HepG2 (cell line): ENCODE results near the gene CDK5RAP2. TPM values are rescaled to one million over a fixed set of nuclear protein-coding genes. Genes with fewer than 3 reads are reported as not detected.

Source experiments
- ATAC-seq: fragments of 200-7000 bp; cut with Tn5 transposase; 3 replicates; pipeline ENCODE4 v1.9.1; 2020; ENCODE audit warnings: mild to moderate bottlenecking, moderate library complexity
- BruUV-seq: library from RNA; stranded (reverse); fragments of 400-500 nt; replicated peaks from 2 replicates; lab custom pipeline; 2021; lab: Mats Ljungman, UMichigan
- CTCF ChIA-PET: fragments of 300-600 bp; formaldehyde crosslinking; extraction: SDS; loops from one replicate; lab custom pipeline; 2021; ENCODE audit warnings: low total read pairs, inconsistent platforms, low intra/inter-chr PET ratio; lab: Yijun Ruan, JAX
- POLR2A ChIA-PET: fragments of 350-600 bp; sonication (Branson Sonifier 250); formaldehyde crosslinking; loops from one replicate; lab custom pipeline; 2020; ENCODE audit warnings: antibody characterized with exemption, inconsistent platforms; lab: Yijun Ruan, JAX
- DNase-seq: peaks from one replicate; pipeline ENCODE4 v3.0.0-alpha.2; 2015; ENCODE audit warnings: low spot score
- FAIRE-seq: peaks from 3 replicates; lab custom pipeline; 2011; peaks lifted over from hg19 to GRCh38; lab: Jason Lieb, UNC
- H2AFZ ChIP-seq: one replicate; pipeline ENCODE4 v1.6.1; 2011; ENCODE audit warnings: low read length, inconsistent platforms
- H3K27ac ChIP-seq: fragments of 300-600 bp; 3 replicates; pipeline ENCODE4 v1.8.0; 2011; ENCODE audit warnings: mixed run types, mild to moderate bottlenecking, mixed read lengths, low read length, inconsistent platforms; ENCODE audit not compliant: insufficient read depth; ENCODE audit errors: extremely low read length
- H3K27me3 ChIP-seq, 2 experiments: fragments of 200-600 bp in 1 of 2; 2 replicates in 1 of 2; 3 replicates in 1 of 2; pipeline versions ENCODE4 v1.6.0 to v1.8.0; 2011; ENCODE audit warnings: low read length in 2 of 2, mild to moderate bottlenecking in 2 of 2, moderate library complexity in 2 of 2, inconsistent platforms in 1 of 2; ENCODE audit not compliant: insufficient read depth in 2 of 2, control insufficient read depth in 1 of 2
- H3K36me3 ChIP-seq, 2 experiments: fragments of 200-600 bp in 1 of 2; replicated peaks in 1 of 2; 2 replicates in 1 of 2; 3 replicates in 1 of 2; pipeline versions ENCODE4 v1.5.1 to v1.8.0; 2011; ENCODE audit warnings: low read length in 2 of 2, inconsistent platforms in 1 of 2; ENCODE audit not compliant: insufficient read depth in 2 of 2, control insufficient read depth in 1 of 2
- H3K4me1 ChIP-seq: 2 replicates; pipeline ENCODE4 v1.5.1; 2012; ENCODE audit warnings: low read length, inconsistent platforms; ENCODE audit not compliant: insufficient read depth
- H3K4me2 ChIP-seq: 2 replicates; pipeline ENCODE4 v1.6.0; 2011; ENCODE audit warnings: low read depth, low read length, inconsistent platforms
- H3K4me3 ChIP-seq, 3 experiments: fragments of 200-600 bp in 1 of 3; sonication (generic), shearing (Covaris generic) in 1 of 3; replicated peaks in 1 of 3; 2 replicates each; pipeline ENCODE4 v1.5.1; 2011 to 2016; ENCODE audit warnings: low read length in 3 of 3, inconsistent platforms in 2 of 3, low read depth in 2 of 3, mild to moderate bottlenecking in 2 of 3, control low read depth in 1 of 3, mixed read lengths in 1 of 3; ENCODE audit not compliant: insufficient read depth in 1 of 3
- H3K79me2 ChIP-seq: one replicate; pipeline ENCODE4 v1.6.1; 2011; ENCODE audit warnings: low read length, inconsistent platforms; ENCODE audit not compliant: insufficient read depth
- H3K9ac ChIP-seq: 2 replicates; pipeline ENCODE4 v1.6.0; 2011; ENCODE audit warnings: mild to moderate bottlenecking, low read depth, low read length, inconsistent platforms; ENCODE audit not compliant: insufficient read depth
- H3K9me3 ChIP-seq: 2 replicates; pipeline ENCODE4 v1.5.1; 2012; ENCODE audit warnings: mild to moderate bottlenecking, low read length
- H4K20me1 ChIP-seq: 2 replicates; pipeline ENCODE4 v1.6.0; 2011; ENCODE audit warnings: inconsistent platforms, mild to moderate bottlenecking, low read length, moderate library complexity; ENCODE audit not compliant: insufficient read depth
- BRD4 ChIP-seq: sonication (generic); formaldehyde crosslinking; IDR thresholded peaks from 2 replicates; pipeline ENCODE4 v1.4.0; 2020; ENCODE audit warnings: missing genetic modification reagents
- HMGXB4 ChIP-seq, 2 experiments: sonication (generic) in 1 of 2; formaldehyde crosslinking in 1 of 2; IDR thresholded peaks; 2 replicates each; pipeline versions ENCODE4 v1.4.0 to v1.6.1; 2018 to 2020; ENCODE audit warnings: missing genetic modification reagents in 2 of 2, borderline replicate concordance in 1 of 2, low read depth in 1 of 2, mild to moderate bottlenecking in 1 of 2, missing biosample characterization in 1 of 2
- MLLT10 ChIP-seq: sonication (generic); formaldehyde crosslinking; IDR thresholded peaks from 2 replicates; pipeline ENCODE4 v1.4.0; 2020; ENCODE audit warnings: missing genetic modification reagents
- MYPOP ChIP-seq: sonication (generic); formaldehyde crosslinking; IDR thresholded peaks from 2 replicates; pipeline ENCODE4 v1.8.1; 2023; ENCODE audit warnings: mild to moderate bottlenecking, moderate library complexity, missing genetic modification reagents
- NR2C2 ChIP-seq: sonication (generic); formaldehyde crosslinking; IDR thresholded peaks from 2 replicates; pipeline ENCODE4 v1.4.0; 2020; ENCODE audit warnings: missing genetic modification reagents, mild to moderate bottlenecking, moderate library complexity, borderline replicate concordance
- PAXIP1 ChIP-seq: sonication (generic); formaldehyde crosslinking; conservative IDR thresholded peaks from 2 replicates; pipeline ENCODE4 v1.4.0; 2020; ENCODE audit warnings: mild to moderate bottlenecking, missing genetic modification reagents, moderate library complexity
- SAFB2 ChIP-seq: sonication (generic); formaldehyde crosslinking; IDR thresholded peaks from 2 replicates; pipeline ENCODE4 v1.5.1; 2020; ENCODE audit warnings: missing genetic modification reagents, low read depth, mild to moderate bottlenecking, borderline replicate concordance
- SMC3 ChIP-seq: IDR thresholded peaks from 2 replicates; pipeline ENCODE4 v1.6.1; 2011; ENCODE audit warnings: low read length, improper control_type of control experiment
- TCF7 ChIP-seq: sonication (generic); IDR thresholded peaks from 2 replicates; pipeline ENCODE4 v1.6.1; 2016; ENCODE audit warnings: antibody characterized with exemption, low read depth
- ZNF142 ChIP-seq: sonication (generic); formaldehyde crosslinking; IDR thresholded peaks from 2 replicates; pipeline ENCODE4 v1.4.0; 2020; ENCODE audit warnings: missing genetic modification reagents
- ZNF17 ChIP-seq: sonication (generic); formaldehyde crosslinking; IDR thresholded peaks from 2 replicates; pipeline ENCODE4 v1.5.0; 2020; ENCODE audit warnings: mild to moderate bottlenecking, missing genetic modification reagents
- ZNF383 ChIP-seq: sonication (generic); formaldehyde crosslinking; IDR thresholded peaks from 2 replicates; pipeline ENCODE4 v1.4.0; 2020; ENCODE audit warnings: missing genetic modification reagents, mild to moderate bottlenecking, borderline replicate concordance
- WGBS: methylation state at CpG from one replicate; pipeline ENCODE4 v1.1.6; 2017; ENCODE audit warnings: low lambda C conversion rate; 5-methylcytosine and 5-hydroxymethylcytosine counted together
- in situ Hi-C: cut with HindIII; loops from 2 replicates; pipeline ENCODE4 v1.10.0; 2017; ENCODE audit warnings: low pct_unique_long_range_greater_than_20kb; ENCODE audit not compliant: extremely low pct_ligation_motif_present
- intact Hi-C: fragments of 100-400 bp; cut with micrococcal nuclease; formaldehyde crosslinking; loops from one replicate; pipeline ENCODE4 v1.10.0; 2022; ENCODE audit not compliant: unreplicated experiment
- polyA plus RNA-seq, 8 experiments: library from polyadenylated mRNA; depleted of rRNA in 3 of 8; stranded (reverse) in 7 of 8; unstranded in 1 of 8; fragments of >200 nt; fragmentation: Illumina TruSeq in 4 of 8; extraction: Trizol in 4 of 8; gene quantifications; 2 replicates each; pipeline versions ENCODE4 v1.2.1 to v1.2.3, GENCODE V29; 2011 to 2016; ENCODE audit warnings: low read depth in 4 of 8, missing spikeins in 1 of 8, mixed read lengths in 1 of 8; ENCODE audit not compliant: insufficient read depth in 1 of 8
- total RNA-seq, 5 experiments: library from RNA; depleted of rRNA; stranded (reverse); fragments of >200 nt; fragmentation: Illumina TruSeq; extraction: Trizol; gene quantifications; 2 replicates each; pipeline ENCODE4 v1.2.3, GENCODE V29; 2016; ENCODE audit warnings: low read depth in 1 of 5

Gene CDK5RAP2
- total and polyA plus RNA-seq, 2 of the 13 experiments (the other 11 are each of a cell fraction or from before 2014, with no cell fraction given), result 31.8 to 42.2 TPM

GRCh38 chr9:120485788-120486187 is 94.2 kb downstream of the CDK5RAP2 start:
- in situ Hi-C loops, result no loop called here
- H3K36me3 ChIP-seq, result peaks cover 29 to 87% of the 10 kb centered on the region in 2 experiments
- no peak for TF ChIP-seq SAFB2 (CRISPR knock-in tag)
- TF ChIP-seq BRD4 (CRISPR knock-in tag), result no peak
- TF ChIP-seq SMC3, result no peak
- TF ChIP-seq ZNF17 (CRISPR knock-in tag), result no peak
- no peak for TF ChIP-seq NR2C2 (CRISPR knock-in tag)
- TF ChIP-seq PAXIP1 (CRISPR knock-in tag), result no peak
- no peak for TF ChIP-seq MLLT10
- TF ChIP-seq ZNF142 (CRISPR knock-in tag), result no peak
- TF ChIP-seq TCF7, result no peak
- TF ChIP-seq MYPOP, result no peak
- no peak for TF ChIP-seq ZNF383
- TF ChIP-seq HMGXB4 (CRISPR knock-in tag; IDR thresholded peaks at IDR 0.05; ENCODE audit: borderline replicate concordance in 1 of 2, low read depth in 1 of 2), result no peak

More at GRCh38 chr9:120485788-120486187, 94.2 kb downstream of the CDK5RAP2 start:
- Histone ChIP-seq H3K4me3 (no peak overlapping the region), H4K20me1 (no peaks in the 10 kb centered on the region), H3K4me1 (peaks cover 22% of the 10 kb centered on the region), H2AFZ (no peak overlapping the region), H3K27ac (no peak overlapping the region), H3K9ac (no peak overlapping the region), H3K79me2 (no peaks in the 10 kb centered on the region), H3K9me3 (no peaks in the 10 kb centered on the region), H3K4me2 (no peak overlapping the region), H3K27me3 (no peaks in the 10 kb centered on the region)
- ATAC-seq, result no peak
- no peak for FAIRE-seq
- intact Hi-C loops, result no loop called here
- no peak for DNase-seq
- BruUV-seq, result no TSS peak
- 96% methylated on average over 3 of the region's 3 CpGs for WGBS
- CTCF ChIA-PET, result no interaction called here
- POLR2A ChIA-PET, result no interaction called here
